Measurements from ENCODE around the gene GSX1.

DNA sequence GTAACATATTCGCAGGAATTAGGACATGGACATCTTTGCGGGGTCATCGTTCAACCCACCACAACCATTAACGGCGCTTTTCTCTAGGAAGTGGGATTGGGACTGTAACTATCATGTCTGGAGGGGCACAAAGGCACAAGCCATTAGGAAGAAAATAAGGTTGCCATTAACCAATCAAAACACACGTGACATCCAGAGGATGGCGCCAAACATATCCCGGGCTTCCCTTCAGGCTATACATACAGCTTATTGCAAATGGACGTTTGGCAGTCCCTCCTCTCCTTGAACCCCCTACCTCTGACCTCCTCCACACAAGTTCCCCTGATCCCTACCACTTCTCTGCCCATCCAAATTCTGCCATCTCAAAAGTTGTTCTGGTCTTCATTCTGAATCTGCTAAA lies 26.6 kb upstream of the GSX1 start:
- no peak for TF ChIP-seq CTCF (IDR thresholded peaks at IDR 0.05 in 4 of 5, conservative IDR thresholded peaks at IDR 0.05 in 1 of 5)
- no peak for TF ChIP-seq POLR2A (IDR thresholded peaks at IDR 0.05)

Data from gastrocnemius medialis (tissue), 4 donors.